Spleen (tissue), 11 donors: ENCODE measurements around the gene C12orf42. TPM values are rescaled to one million over a fixed set of nuclear protein-coding genes. Genes with fewer than 3 reads are reported as not detected.

Source experiments
- DNase-seq: peaks from one replicate; pipeline ENCODE4 v3.0.0-alpha.2; 2020
- H3K27ac ChIP-seq, 8 donors: fragments of 200-600 bp; sonication (generic) in 7 of 8; 1 replicate in 4 of 8; 2 replicates in 4 of 8; pipeline versions ENCODE4 v1.5.0 to v1.8.0; 2016 to 2021; ENCODE audit warnings: inconsistent platforms in 4 of 8, mild to moderate bottlenecking in 4 of 8, moderate library complexity in 1 of 8
- H3K27me3 ChIP-seq, 7 donors: fragments of 200-600 bp; sonication (generic) in 6 of 7; replicated peaks in 1 of 7; 1 replicate in 4 of 7; 2 replicates in 3 of 7; pipeline versions ENCODE4 v1.5.0 to v1.8.0; 2016 to 2021; ENCODE audit warnings: inconsistent platforms in 3 of 7, mild to moderate bottlenecking in 1 of 7
- H3K36me3 ChIP-seq, 6 donors: fragments of 200-600 bp; sonication (generic) in 5 of 6; 1 replicate in 4 of 6; 2 replicates in 2 of 6; pipeline versions ENCODE4 v1.5.0 to v1.8.0; 2016 to 2021; ENCODE audit warnings: inconsistent platforms in 2 of 6
- H3K4me1 ChIP-seq, 6 donors: fragments of 200-600 bp; sonication (generic) in 5 of 6; 1 replicate in 3 of 6; 2 replicates in 3 of 6; pipeline versions ENCODE4 v1.5.0 to v1.8.0; 2016 to 2021; ENCODE audit warnings: inconsistent platforms in 3 of 6
- H3K4me3 ChIP-seq, 8 donors: fragments of 200-600 bp; sonication (generic) in 7 of 8; 1 replicate in 4 of 8; 2 replicates in 4 of 8; pipeline versions ENCODE4 v1.5.0 to v1.8.0; 2016 to 2021; ENCODE audit warnings: inconsistent platforms in 4 of 8, mild to moderate bottlenecking in 4 of 8, moderate library complexity in 2 of 8
- H3K9me3 ChIP-seq, 8 donors: fragments of 200-600 bp; sonication (generic) in 7 of 8; 1 replicate in 4 of 8; 2 replicates in 4 of 8; pipeline versions ENCODE4 v1.5.0 to v1.8.0; 2016 to 2021; ENCODE audit warnings: inconsistent platforms in 4 of 8
- CTCF ChIP-seq, 11 experiments: fragments of 200-600 bp in 7 of 11; fragments of 450-650 bp in 4 of 11; sonication (generic) in 4 of 11; IDR thresholded peaks in 8 of 11; conservative IDR thresholded peaks in 3 of 11; 1 replicate in 7 of 11; 2 replicates in 4 of 11; pipeline versions ENCODE4 v1.4.0 to v1.8.0; 2016 to 2021; ENCODE audit warnings: antibody characterized with exemption in 11 of 11, inconsistent platforms in 4 of 11, mild to moderate bottlenecking in 1 of 11
- POLR2A ChIP-seq, 3 donors: fragments of 450-650 bp; IDR thresholded peaks; one replicate each; pipeline ENCODE4 v1.5.1; 2017; ENCODE audit warnings: antibody characterized with exemption in 3 of 3, mild to moderate bottlenecking in 1 of 3
- POLR2AphosphoS5 ChIP-seq, 3 donors: sonication (generic); formaldehyde crosslinking; IDR thresholded peaks; one replicate each; pipeline ENCODE4 v1.5.1; 2017; ENCODE audit warnings: antibody characterized with exemption in 3 of 3
- WGBS, 5 donors: extraction: QIAGEN DNeasy Blood & Tissue Kit in 3 of 5; methylation state at CpG; one replicate each; pipeline versions ENCODE4 v1.1.5 to v1.1.7; 2013 to 2018; 5-methylcytosine and 5-hydroxymethylcytosine counted together
- intact Hi-C: fragments of 100-400 bp; cut with DNase I; formaldehyde crosslinking; loops from one replicate; pipeline ENCODE4 v1.15.0; 2023; ENCODE audit warnings: low total_unique reads
- polyA plus RNA-seq, 3 donors: library from polyadenylated mRNA; stranded (reverse); fragments of 200-250 nt; gene quantifications; one replicate each; pipeline ENCODE4 v1.2.1, GENCODE V29; 2013
- total RNA-seq, 7 donors: library from RNA; depleted of rRNA in 3 of 7; stranded (reverse); fragments of >200 nt in 3 of 7; fragmentation: NEBNext Ultra II Directional in 4 of 7; extraction: Animal tissue kit (Norgen Biotek cat#: 25700) in 4 of 7; gene quantifications; one replicate each; pipeline versions ENCODE4 v1.1.0 to v1.2.1, GENCODE V29; 2016 to 2021
- donor health status: healthy with polysubstance abuse.
- donor health status: DM: no; HTN: no; CAD: no; lungs with moderate emphysema.
- donor health status: DM: no; HTN: no; CAD: no.
- donor health status: Bipolar disorder and iron deficiency.
- donor health status: healthy.
- donor health status: DM: no; HTN: no; CAD: no.
- donor health status: DM: yes; HTN: yes; CAD: no.

Gene C12orf42
- total and polyA plus RNA-seq, 10 donors, result 3.7 to 18.1 (median 11.9) TPM

- Histone ChIP-seq H3K4me3 (no peak overlapping the region), H3K27ac (no peak overlapping the region), H3K4me1 (no peaks in the 10 kb centered on the region), H3K9me3 (peaks cover 0 to 28% (median 12%) of the 10 kb centered on the region in 8 donors), H3K27me3 (no peaks in the 10 kb centered on the region), H3K36me3 (peaks cover 0 to 13% (median 0%) of the 10 kb centered on the region in 6 donors)
- intact Hi-C loops, result no loop called here
- 58 to 64% (median 60%) methylated on average over 2 of the region's 2 CpGs for WGBS, 5 donors
- TF ChIP-seq CTCF (IDR thresholded peaks at IDR 0.05 in 8 of 11, conservative IDR thresholded peaks at IDR 0.05 in 3 of 11), result no peak
- no peak for TF ChIP-seq POLR2A (IDR thresholded peaks at IDR 0.05)
- no peak for TF ChIP-seq POLR2AphosphoS5 (IDR thresholded peaks at IDR 0.05)
- no peak for DNase-seq
Observed at GRCh38 chr12:103318566-103318965, 177.2 kb downstream of the C12orf42 start.

- DNase-seq, result no peak
- WGBS, 5 donors, result 88 to 95% (median 89%) methylated on average over 1 of the region's 1 CpG
- intact Hi-C loops, result no loop called here
Observed at GRCh38 chr12:103317220-103317619, 178.5 kb downstream of the C12orf42 start.

GRCh38 chr12:103314786-103315185 is 181.0 kb downstream of the C12orf42 start:
- intact Hi-C loops, result no loop called here
- 82 to 87% (median 86%) methylated on average over 2 of the region's 2 CpGs for WGBS, 5 donors
- H3K36me3 ChIP-seq, result peaks cover 0 to 9% (median 0%) of the 10 kb centered on the region in 6 donors
- no peak overlapping the region for H3K27ac ChIP-seq
- no peaks in the 10 kb centered on the region for H3K27me3 ChIP-seq
- no peak for TF ChIP-seq POLR2AphosphoS5 (IDR thresholded peaks at IDR 0.05)
- TF ChIP-seq POLR2A (IDR thresholded peaks at IDR 0.05), result no peak
- no peak for TF ChIP-seq CTCF (IDR thresholded peaks at IDR 0.05 in 8 of 11, conservative IDR thresholded peaks at IDR 0.05 in 3 of 11)
- H3K4me1 ChIP-seq, result no peaks in the 10 kb centered on the region
- peaks cover 0 to 17% (median 12%) of the 10 kb centered on the region in 8 donors for H3K9me3 ChIP-seq
- no peak for DNase-seq
- no peak overlapping the region for H3K4me3 ChIP-seq

More at GRCh38 chr12:103317220-103317619, 178.5 kb downstream of the C12orf42 start:
- Histone ChIP-seq H3K4me3 (no peak overlapping the region), H3K36me3 (peaks cover 0 to 13% (median 0%) of the 10 kb centered on the region in 6 donors), H3K9me3 (peaks cover 0 to 26% (median 12%) of the 10 kb centered on the region in 8 donors), H3K4me1 (no peaks in the 10 kb centered on the region), H3K27ac (no peak overlapping the region), H3K27me3 (no peaks in the 10 kb centered on the region)
- TF ChIP-seq POLR2AphosphoS5 (IDR thresholded peaks at IDR 0.05) (no peak), POLR2A (IDR thresholded peaks at IDR 0.05) (no peak), CTCF (IDR thresholded peaks at IDR 0.05 in 8 of 11, conservative IDR thresholded peaks at IDR 0.05 in 3 of 11) (no peak)

- intact Hi-C loops, result no loop called here
- Histone ChIP-seq H3K4me3 (no peak overlapping the region), H3K4me1 (no peaks in the 10 kb centered on the region), H3K9me3 (peaks cover 0 to 17% (median 10%) of the 10 kb centered on the region in 8 donors), H3K27me3 (no peaks in the 10 kb centered on the region), H3K27ac (no peak overlapping the region), H3K36me3 (peaks cover 0 to 4% (median 0%) of the 10 kb centered on the region in 6 donors)
- TF ChIP-seq POLR2AphosphoS5 (IDR thresholded peaks at IDR 0.05), result no peak
- no peak for TF ChIP-seq CTCF (IDR thresholded peaks at IDR 0.05 in 8 of 11, conservative IDR thresholded peaks at IDR 0.05 in 3 of 11)
- no peak for TF ChIP-seq POLR2A (IDR thresholded peaks at IDR 0.05)
- WGBS, 5 donors, result 64 to 83% (median 73%) methylated on average over 1 of the region's 1 CpG
- DNase-seq, result no peak
Observed at GRCh38 chr12:103313894-103314293, 181.9 kb downstream of the C12orf42 start.
